HG03469 (cell line): ENCODE data around the gene RRP8.

Experiments used
- ATAC-seq: cut with Tn5 transposase; IDR thresholded peaks from one replicate; pipeline ENCODE4 v1.9.1; 2021; ENCODE audit warnings: mild to moderate bottlenecking, moderate library complexity, moderate number of reproducible peaks; ENCODE audit not compliant: unreplicated experiment

RRP8 gene

GRCh38 chr11:6572215-6572614 is 31.2 kb downstream of the RRP8 start:
- no peak for ATAC-seq

- ATAC-seq, result no peak
These were observed 31.9 kb downstream of the RRP8 start for GRCh38 chr11:6571434-6572008.

GRCh38 chr11:6570691-6571427 is 32.6 kb downstream of the RRP8 start:
- no peak for ATAC-seq

GRCh38 chr11:6569706-6570105 is 33.7 kb downstream of the RRP8 start:
- ATAC-seq, result no peak

GRCh38 chr11:6568191-6568918 is 35.1 kb downstream of the RRP8 start:
- ATAC-seq, result no peak

- ATAC-seq, result no peak
These were observed 36.1 kb downstream of the RRP8 start for GRCh38 chr11:6567371-6567745.

GRCh38 chr11:6566704-6567370 is 36.6 kb downstream of the RRP8 start:
- no peak for ATAC-seq

- no peak for ATAC-seq
These were observed 37.3 kb downstream of the RRP8 start for GRCh38 chr11:6565988-6566703.

- ATAC-seq, result no peak
These were observed 38.1 kb downstream of the RRP8 start for GRCh38 chr11:6565325-6565724.

- ATAC-seq, result no peak
These were observed 39.7 kb downstream of the RRP8 start for GRCh38 chr11:6563667-6564066.

- no peak for ATAC-seq
These were observed 40.2 kb downstream of the RRP8 start for GRCh38 chr11:6563121-6563619.

- no peak for ATAC-seq
These were observed 42.1 kb downstream of the RRP8 start for GRCh38 chr11:6561288-6561687.

GRCh38 chr11:6559369-6559768 is 44.0 kb downstream of the RRP8 start:
- no peak for ATAC-seq

GRCh38 chr11:6557761-6558674 is 45.4 kb downstream of the RRP8 start:
- no peak for ATAC-seq

- no peak for ATAC-seq
These were observed 46.4 kb downstream of the RRP8 start for GRCh38 chr11:6557063-6557462.

- ATAC-seq, result no peak
These were observed 47.1 kb downstream of the RRP8 start for GRCh38 chr11:6556139-6556949.

- no peak for ATAC-seq
These were observed 48.3 kb downstream of the RRP8 start for GRCh38 chr11:6554828-6555706.

GRCh38 chr11:6553634-6554033 is 49.8 kb downstream of the RRP8 start:
- no peak for ATAC-seq
